ENCODE results near the gene DEPDC7. TPM values are rescaled to one million over a fixed set of nuclear protein-coding genes. Genes with fewer than 3 reads are reported as not detected.

The DEPDC7 gene
- total and polyA plus RNA-seq, 2 of the 8 experiments (the other 6 are each of a cell fraction or from before 2014, with no cell fraction given), result 3.1 to 7.6 TPM

DNA sequence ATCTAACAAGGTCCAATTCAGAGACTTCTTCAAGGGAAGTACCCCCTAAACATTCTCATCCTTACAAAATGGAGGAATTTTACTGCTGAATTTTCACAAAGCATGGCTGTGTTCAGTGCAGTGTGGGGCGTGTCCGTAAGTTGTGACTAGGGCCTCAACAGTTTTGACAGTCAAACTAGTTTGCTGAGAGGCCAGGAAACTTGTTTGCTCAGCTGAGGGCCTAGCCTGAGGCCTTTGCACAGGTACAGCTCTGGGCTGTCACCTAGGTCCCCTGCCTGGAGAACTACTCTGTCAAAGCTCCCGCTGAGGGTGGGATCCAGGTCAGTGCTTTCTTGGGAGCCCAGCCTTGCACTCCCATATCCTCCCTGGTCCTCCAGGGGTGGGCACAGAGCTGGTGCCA is 51.6 kb downstream of the DEPDC7 start:
- Histone ChIP-seq H2BK5ac (ENCODE audit: low read depth, low read length) (no peak overlapping the region), H2BK120ac (replicated peaks; ENCODE audit: low read depth, low read length) (no peak overlapping the region), H2BK20ac (ENCODE audit: low read length) (no peak overlapping the region), H3K23me2 (ENCODE audit: low read depth, low read length) (no peaks in the 10 kb centered on the region), H4K5ac (ENCODE audit: insufficient read length, low read depth, low read length) (no peak overlapping the region), H3K56ac (replicated peaks; ENCODE audit: insufficient read length, low read depth, low read length) (no peak overlapping the region), H3K18ac (ENCODE audit: extremely low read depth, low read length) (no peak overlapping the region), H3K4ac (replicated peaks; ENCODE audit: insufficient read length, low read depth, low read length) (no peak overlapping the region), H3K36me3 (ENCODE audit: control insufficient read depth in 2 of 4, insufficient read depth in 4 of 4, low read length in 3 of 4) (peaks cover 2 to 10% (median 4%) of the 10 kb centered on the region in 4 experiments; a peak in 7 of 8 replicates), H4K20me1 (replicated peaks in 1 of 2; ENCODE audit: control insufficient read depth in 1 of 2, insufficient read depth in 2 of 2, low read length in 2 of 2) (peaks cover 0 to 4% of the 10 kb centered on the region in 2 experiments), H2BK12ac (ENCODE audit: low read depth, low read length) (no peak overlapping the region), H2AFZ (ENCODE audit: low read length) (no peak overlapping the region), H3K27me3 (replicated peaks in 1 of 4; ENCODE audit: control insufficient read depth in 3 of 4, extremely low read depth in 1 of 4, insufficient read depth in 3 of 4, low read length in 3 of 4) (no peaks in the 10 kb centered on the region), H3K27ac (ENCODE audit: low read depth, low read length) (no peak overlapping the region), H3K14ac (ENCODE audit: insufficient read length) (no peak overlapping the region), H3K23ac (ENCODE audit: insufficient read length) (no peak overlapping the region), H3K4me2 (ENCODE audit: insufficient read depth in 1 of 2, low read depth in 2 of 2, low read length in 2 of 2) (no peak overlapping the region), H3K4me1 (replicated peaks in 1 of 4; ENCODE audit: control insufficient read depth in 3 of 4, insufficient read depth in 4 of 4, low read length in 3 of 4) (peaks cover 0 to 3% (median 0%) of the 10 kb centered on the region in 4 experiments; a peak in 1 of 7 replicates), H4K91ac (replicated peaks; ENCODE audit: insufficient read length, low read length) (peak overlapping the region; percentile 40), H3K79me2 (ENCODE audit: control insufficient read depth in 1 of 2, insufficient read depth in 2 of 2, low read length in 2 of 2) (no peaks in the 10 kb centered on the region), H3K4me3 (ENCODE audit: extremely low read depth in 1 of 4, insufficient read depth in 2 of 4, low read depth in 3 of 4, low read length in 4 of 4) (no peak overlapping the region), H2BK15ac (ENCODE audit: low read length) (no peak overlapping the region), H3K9ac (replicated peaks in 1 of 4; ENCODE audit: extremely low read depth in 1 of 4, low read depth in 3 of 4, low read length in 3 of 4) (no peak overlapping the region), H4K8ac (ENCODE audit: extremely low read depth, insufficient read depth, low read length) (no peak overlapping the region), H3K79me1 (ENCODE audit: low read depth, low read length) (no peaks in the 10 kb centered on the region), H3K9me3 (ENCODE audit: insufficient read depth in 2 of 2, low read depth in 1 of 2, low read length in 1 of 2) (no peaks in the 10 kb centered on the region), H2AK5ac (ENCODE audit: low read depth, low read length) (no peak overlapping the region)
- CTCF ChIA-PET (ENCODE audit: partially characterized antibody), result interaction anchor here (1.0 to 4.3 kb wide), 7 partner anchors 10 to 317 kb away, joined by 3 to 28 read pairs (median 8); no protein-coding TSS in a partner anchor
- DNase-seq (ENCODE audit: low read depth in 1 of 2, low spot score in 2 of 2) (no peak), FAIRE-seq (no peak)
- POLR2A ChIA-PET (ENCODE audit: partially characterized antibody), result interaction anchor here (0.6 kb wide), 1 partner anchor 60 kb away, joined by 3 read pairs; no protein-coding TSS in a partner anchor
- WGBS, 2 experiments (ENCODE audit: extremely low coverage in 1 of 2, insufficient coverage in 1 of 2, insufficient read length in 1 of 2, insufficient replicate concordance in 2 of 2, low coverage in 1 of 2, low lambda C conversion rate in 2 of 2, missing lambda C conversion rate in 1 of 2), result 92% methylated on average over 3 of the region's 3 CpGs; no CpG with 5 or more reads in 1 of the 2 experiments
- TF ChIP-seq JUN (IDR thresholded peaks at IDR 0.05; ENCODE audit: low read depth, low read length), result no peak
- no peak for TF ChIP-seq SIRT6 (IDR thresholded peaks at IDR 0.05; ENCODE audit: low read length)
- no peak for TF ChIP-seq TBP (IDR thresholded peaks at IDR 0.05; ENCODE audit: low read depth, low read length)
- no peak for TF ChIP-seq KDM4A (IDR thresholded peaks at IDR 0.05; ENCODE audit: low read depth, low read length, severe bottlenecking)
- no peak for TF ChIP-seq EP300 (IDR thresholded peaks at IDR 0.05; ENCODE audit: borderline replicate concordance in 1 of 2, low read depth in 2 of 2, low read length in 2 of 2)
- no peak for TF ChIP-seq RBBP5 (IDR thresholded peaks at IDR 0.05; ENCODE audit: borderline replicate concordance, low read depth, low read length)
- no peak for TF ChIP-seq RXRA (IDR thresholded peaks at IDR 0.05; ENCODE audit: insufficient read depth, low read depth, low read length)
- no peak for TF ChIP-seq FOSL1 (IDR thresholded peaks at IDR 0.05; ENCODE audit: insufficient read depth, low read depth, low read length)
- TF ChIP-seq GABPA (IDR thresholded peaks at IDR 0.05; ENCODE audit: borderline replicate concordance, insufficient read depth, low read length), result no peak
- TF ChIP-seq SRF (IDR thresholded peaks at IDR 0.05; ENCODE audit: low read depth, low read length), result no peak
- TF ChIP-seq HDAC6 (IDR thresholded peaks at IDR 0.05; ENCODE audit: low read depth, low read length), result no peak
- TF ChIP-seq EGR1 (IDR thresholded peaks at IDR 0.05; ENCODE audit: borderline replicate concordance, low read depth, low read length), result no peak
- no peak for TF ChIP-seq BCL11A (IDR thresholded peaks at IDR 0.05; ENCODE audit: low read depth in 2 of 2, low read length in 2 of 2)

Measured in H1 (cell line).